GM23248 (cell line): ENCODE data around the gene NEK11. TPM values are rescaled to one million over a fixed set of nuclear protein-coding genes. Genes with fewer than 3 reads are reported as not detected.

Experiments used
- DNase-seq: peaks from one replicate; pipeline ENCODE4 v3.0.0-alpha.2; 2015
- H2AFZ ChIP-seq: fragments of 200-600 bp; sonication (generic); 2 replicates; pipeline ENCODE4 v1.6.1; 2016; ENCODE audit warnings: antibody characterized with exemption
- H3F3A ChIP-seq: fragments of 200-600 bp; sonication (generic); 2 replicates; pipeline ENCODE4 v1.6.1; 2016; ENCODE audit warnings: mild to moderate bottlenecking, antibody characterized with exemption, mixed run types; ENCODE audit not compliant: insufficient read depth
- H3K27ac ChIP-seq: fragments of 200-600 bp; sonication (generic); 2 replicates; pipeline ENCODE4 v1.5.1; 2016; ENCODE audit warnings: mild to moderate bottlenecking
- H3K27me3 ChIP-seq: fragments of 200-600 bp; sonication (generic); replicated peaks from 2 replicates; pipeline ENCODE4 v1.6.1; 2016; ENCODE audit warnings: mild to moderate bottlenecking; ENCODE audit not compliant: insufficient read depth
- H3K36me3 ChIP-seq: fragments of 200-600 bp; sonication (generic); 2 replicates; pipeline ENCODE4 v1.6.1; 2016; ENCODE audit warnings: low read depth, mild to moderate bottlenecking
- H3K4me1 ChIP-seq: fragments of 200-600 bp; sonication (generic); 2 replicates; pipeline ENCODE4 v1.6.1; 2016; ENCODE audit warnings: mild to moderate bottlenecking; ENCODE audit not compliant: insufficient read depth
- H3K4me2 ChIP-seq: fragments of 200-600 bp; sonication (generic); one replicate; pipeline ENCODE4 v1.6.1; 2016; ENCODE audit warnings: mild to moderate bottlenecking; ENCODE audit not compliant: unreplicated experiment
- H3K4me3 ChIP-seq: fragments of 200-600 bp; sonication (generic); 2 replicates; pipeline ENCODE4 v1.5.1; 2016; ENCODE audit warnings: mild to moderate bottlenecking
- H3K79me2 ChIP-seq: fragments of 200-600 bp; sonication (generic); 2 replicates; pipeline ENCODE4 v1.6.1; 2016; ENCODE audit warnings: mild to moderate bottlenecking; ENCODE audit not compliant: insufficient read depth
- H3K9ac ChIP-seq: fragments of 200-600 bp; sonication (generic); 2 replicates; pipeline ENCODE4 v1.6.1; 2016; ENCODE audit warnings: mild to moderate bottlenecking
- H3K9me2 ChIP-seq: fragments of 200-600 bp; sonication (generic); 2 replicates; pipeline ENCODE4 v1.6.1; 2016; ENCODE audit warnings: mixed run types, mild to moderate bottlenecking, moderate library complexity; ENCODE audit not compliant: insufficient read depth
- H3K9me3 ChIP-seq: fragments of 200-600 bp; sonication (generic); one replicate; pipeline ENCODE4 v1.6.1; 2017; ENCODE audit warnings: low read depth
- H4K20me1 ChIP-seq: fragments of 200-600 bp; sonication (generic); 2 replicates; pipeline ENCODE4 v1.6.0; 2016; ENCODE audit not compliant: insufficient read depth
- EZH2 ChIP-seq: fragments of 200-600 bp; sonication (generic); IDR thresholded peaks from 2 replicates; pipeline ENCODE4 v1.6.1; 2018; ENCODE audit warnings: antibody characterized with exemption, mild to moderate bottlenecking; ENCODE audit not compliant: insufficient read depth, poor library complexity, severe bottlenecking
- EZH2phosphoT487 ChIP-seq: fragments of 200-600 bp; sonication (generic); IDR thresholded peaks from 2 replicates; pipeline ENCODE4 v1.6.1; 2018; ENCODE audit warnings: antibody characterized with exemption, moderate library complexity, mild to moderate bottlenecking, low read depth; ENCODE audit not compliant: insufficient read depth
- WGBS, 2 experiments: methylation state at CpG; one replicate each; pipeline ENCODE4 v1.1.6; 2015 to 2017; ENCODE audit warnings: low lambda C conversion rate in 2 of 2, low coverage in 1 of 2; ENCODE audit errors: missing lambda C conversion rate in 2 of 2; 5-methylcytosine and 5-hydroxymethylcytosine counted together
- in situ Hi-C: fragments of 300-500 bp; cut with MboI; formaldehyde crosslinking; loops from 2 replicates; pipeline ENCODE4 v1.15.0; 2020
- polyA plus RNA-seq: library from polyadenylated mRNA; unstranded; fragments of >200 nt; fragmentation: Nextera tagmentation; extraction: Ambion mirVana; gene quantifications from 2 replicates; pipeline ENCODE4 v1.2.1, GENCODE V29; 2016
- total RNA-seq: library from RNA; depleted of rRNA; stranded (reverse); fragments of >200 nt; shearing (Covaris generic); gene quantifications from 2 replicates; pipeline ENCODE4 v1.2.3, GENCODE V29; 2014

The NEK11 gene
- total and polyA plus RNA-seq, 2 experiments from 2014 or later: 7.6 to 18.5 TPM

- no peak for TF ChIP-seq EZH2
- no peak for TF ChIP-seq EZH2phosphoT487
- Histone ChIP-seq H2AFZ (peak overlapping the region; percentile 35), H3K4me2 (peak overlapping the region; percentile 73), H3K79me2 (no peaks in the 10 kb centered on the region), H3K9me2 (no peaks in the 10 kb centered on the region), H3K4me3 (peak overlapping the region; percentile 25; the same call in 1 of the 2 replicates), H3F3A (peaks cover 27% of the 10 kb centered on the region), H3K36me3 (no peaks in the 10 kb centered on the region), H3K9ac (peak overlapping the region; percentile 46), H4K20me1 (no peaks in the 10 kb centered on the region), H3K27me3 (no peaks in the 10 kb centered on the region), H3K4me1 (peaks cover 31% of the 10 kb centered on the region), H3K9me3 (no peaks in the 10 kb centered on the region), H3K27ac (peak overlapping the region; percentile 76)
- WGBS, 2 experiments: 1 to 3% methylated on average over 4 of the region's 4 CpGs
- peak; percentile 91 for DNase-seq
- in situ Hi-C loops: no loop called here
Observed at GRCh38 chr3:131349946-131350347, 323.3 kb downstream of the NEK11 start.

- Histone ChIP-seq H3K4me3 (peak overlapping the region; percentile 25; the same call in 1 of the 2 replicates), H3K27ac (peak overlapping the region; percentile 76), H3K9me3 (no peaks in the 10 kb centered on the region), H2AFZ (peak overlapping the region; percentile 35; the same call in 1 of the 2 replicates), H4K20me1 (no peaks in the 10 kb centered on the region), H3K4me2 (peak overlapping the region; percentile 73), H3K9ac (peak overlapping the region; percentile 46), H3K9me2 (no peaks in the 10 kb centered on the region), H3K4me1 (peaks cover 31% of the 10 kb centered on the region), H3K36me3 (no peaks in the 10 kb centered on the region), H3F3A (peaks cover 27% of the 10 kb centered on the region), H3K27me3 (no peaks in the 10 kb centered on the region), H3K79me2 (no peaks in the 10 kb centered on the region)
- in situ Hi-C loops: no loop called here
- WGBS, 2 experiments: 41 to 53% methylated on average over 1 of the region's 1 CpG
- no peak for TF ChIP-seq EZH2
- TF ChIP-seq EZH2phosphoT487: no peak
- peak; percentile 79 for DNase-seq
Observed at GRCh38 chr3:131350506-131350905, 323.8 kb downstream of the NEK11 start.

- Histone ChIP-seq H3K9me2 (no peaks in the 10 kb centered on the region), H3K9ac (no peak overlapping the region), H3K79me2 (no peaks in the 10 kb centered on the region), H3K36me3 (no peaks in the 10 kb centered on the region), H3K27me3 (no peaks in the 10 kb centered on the region), H3K4me3 (no peak overlapping the region), H3K9me3 (no peaks in the 10 kb centered on the region), H4K20me1 (no peaks in the 10 kb centered on the region), H2AFZ (no peak overlapping the region), H3K27ac (no peak overlapping the region), H3F3A (peaks cover 27% of the 10 kb centered on the region), H3K4me1 (peaks cover 31% of the 10 kb centered on the region), H3K4me2 (no peak overlapping the region)
- in situ Hi-C loops: no loop called here
- WGBS, 2 experiments: 88 to 96% methylated on average over 2 of the region's 2 CpGs
- DNase-seq: no peak
- no peak for TF ChIP-seq EZH2
- TF ChIP-seq EZH2phosphoT487: no peak
Observed at GRCh38 chr3:131353016-131353877, 326.6 kb downstream of the NEK11 start.

GRCh38 chr3:131353986-131354385, 327.3 kb downstream of the NEK11 start:
- Histone ChIP-seq H3K4me1 (peaks cover 31% of the 10 kb centered on the region), H3K4me2 (no peak overlapping the region), H2AFZ (no peak overlapping the region), H4K20me1 (no peaks in the 10 kb centered on the region), H3K4me3 (no peak overlapping the region), H3K79me2 (no peaks in the 10 kb centered on the region), H3K27ac (no peak overlapping the region), H3F3A (peaks cover 22% of the 10 kb centered on the region), H3K9me3 (no peaks in the 10 kb centered on the region), H3K27me3 (no peaks in the 10 kb centered on the region), H3K9me2 (no peaks in the 10 kb centered on the region), H3K36me3 (no peaks in the 10 kb centered on the region), H3K9ac (no peak overlapping the region)
- no peak for TF ChIP-seq EZH2phosphoT487
- no peak for TF ChIP-seq EZH2
- DNase-seq: no peak
- in situ Hi-C loops: no loop called here
- 48 to 49% methylated on average over 2 of the region's 2 CpGs for WGBS, 2 experiments
